Panc1 (cell line): ENCODE data around the gene MAN2C1. TPM values are rescaled to one million over a fixed set of nuclear protein-coding genes. Genes with fewer than 3 reads are reported as not detected.

Source experiments
- ATAC-seq: fragments of 200-7000 bp; cut with Tn5 transposase; 2 replicates; pipeline ENCODE4 v1.9.1; 2020; ENCODE audit warnings: mild to moderate bottlenecking, moderate library complexity
- BruUV-seq: library from RNA; stranded (reverse); fragments of 400-500 nt; replicated peaks from 2 replicates; lab custom pipeline; 2021; lab: Mats Ljungman, UMichigan
- CTCF ChIA-PET: fragments of 300-600 bp; sonication (Branson Sonifier 250); formaldehyde crosslinking; loops from one replicate; lab custom pipeline; 2022; ENCODE audit warnings: antibody characterized with exemption; lab: Charles Lee
- POLR2A ChIA-PET: fragments of 300-600 bp; sonication (Branson Sonifier 250); formaldehyde crosslinking; loops from one replicate; lab custom pipeline; 2022; ENCODE audit warnings: antibody characterized with exemption; lab: Charles Lee
- DNase-seq: peaks from one replicate; pipeline ENCODE4 v3.0.0-alpha.2; 2010; ENCODE audit warnings: low read depth, low spot score
- H3K27ac ChIP-seq: 2 replicates; pipeline ENCODE4 v1.5.1; 2011; ENCODE audit warnings: mild to moderate bottlenecking, low read length, inconsistent platforms
- H3K27me3 ChIP-seq: fragments of 200-500 bp; sonication (Bioruptor generic); 2 replicates; pipeline ENCODE4 v1.6.0; 2014; ENCODE audit warnings: low read length, inconsistent platforms; ENCODE audit not compliant: control insufficient read depth, insufficient read depth
- H3K36me3 ChIP-seq: fragments of 200-500 bp; sonication (Bioruptor generic); 2 replicates; pipeline ENCODE4 v1.5.1; 2014; ENCODE audit warnings: inconsistent platforms, mild to moderate bottlenecking, low read length, moderate library complexity; ENCODE audit not compliant: control insufficient read depth, insufficient read depth
- H3K4me1 ChIP-seq: 2 replicates; pipeline ENCODE4 v1.5.1; 2011; ENCODE audit warnings: inconsistent platforms, mild to moderate bottlenecking, low read length, moderate library complexity; ENCODE audit not compliant: control insufficient read depth, insufficient read depth
- H3K4me3 ChIP-seq, 2 experiments: 2 replicates each; pipeline ENCODE4 v1.5.1; 2011 to 2012; ENCODE audit warnings: low read depth in 2 of 2, low read length in 2 of 2, mild to moderate bottlenecking in 2 of 2, inconsistent platforms in 1 of 2, moderate library complexity in 1 of 2
- H3K9me3 ChIP-seq: fragments of 200-500 bp; sonication (Bioruptor generic); 2 replicates; pipeline ENCODE4 v1.5.1; 2014; ENCODE audit warnings: low read depth, mild to moderate bottlenecking, inconsistent platforms, low read length, moderate library complexity; ENCODE audit not compliant: control insufficient read depth, insufficient read depth
- POLR2AphosphoS5 ChIP-seq: IDR thresholded peaks from 2 replicates; pipeline ENCODE4 v1.6.1; 2012; ENCODE audit warnings: mild to moderate bottlenecking, low read depth, low read length, moderate library complexity
- SIN3A ChIP-seq: IDR thresholded peaks from 2 replicates; pipeline ENCODE4 v1.6.1; 2012; ENCODE audit warnings: low read depth, mild to moderate bottlenecking, low read length, moderate library complexity, borderline replicate concordance; ENCODE audit not compliant: insufficient read depth
- TCF7L2 ChIP-seq: IDR thresholded peaks from 2 replicates; pipeline ENCODE4 v1.6.1; 2011; ENCODE audit warnings: mild to moderate bottlenecking, low read depth, low read length, inconsistent platforms
- in situ Hi-C: cut with HindIII; loops from 2 replicates; pipeline ENCODE4 v1.10.0; 2016; ENCODE audit warnings: low sequenced_read_pairs, low pct_unique_long_range_greater_than_20kb
- intact Hi-C: fragments of 100-400 bp; cut with micrococcal nuclease; formaldehyde crosslinking; loops from one replicate; pipeline ENCODE4 v1.10.0; 2022; ENCODE audit not compliant: unreplicated experiment
- total RNA-seq: library from RNA; stranded (reverse); gene quantifications from one replicate; pipeline ENCODE4 v1.2.1, GENCODE V29; 2021; ENCODE audit not compliant: unreplicated experiment
- TF ChIP-seq, protein P1 (sequence below), 2 experiments: IDR thresholded peaks; 2 replicates each; pipeline ENCODE4 v1.6.1; 2011 to 2012; ENCODE audit warnings: low read depth in 2 of 2, control low read depth in 1 of 2, low read length in 1 of 2, mild to moderate bottlenecking in 1 of 2, moderate library complexity in 1 of 2; ENCODE audit not compliant: insufficient read depth in 1 of 2
- TF ChIP-seq, protein P2 (sequence below): fragments of 450-650 bp; IDR thresholded peaks from 2 replicates; pipeline ENCODE4 v1.5.1; 2017; ENCODE audit warnings: mild to moderate bottlenecking

MAN2C1 gene
- total RNA-seq, 1 experiment from 2014 or later, result 127 TPM

DNA sequence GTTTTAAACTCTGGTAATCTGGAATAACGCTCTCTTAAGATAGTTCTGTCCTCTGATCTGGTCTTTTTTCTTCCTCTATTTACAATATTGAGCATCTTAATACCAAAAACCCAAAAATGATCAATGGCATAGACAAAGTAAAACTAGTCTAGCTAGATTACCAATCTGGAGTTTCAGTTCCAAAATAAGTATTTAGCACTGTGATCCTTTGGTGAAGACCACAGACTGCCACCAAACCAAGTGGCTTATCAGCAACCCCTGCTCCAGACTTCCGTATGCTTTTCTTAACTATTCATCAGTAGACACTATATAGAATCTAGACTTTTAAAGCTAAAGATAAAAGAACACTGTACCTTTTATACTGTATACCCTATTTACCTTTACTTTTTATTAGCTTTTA lies 35.5 kb upstream of the MAN2C1 start:
- Histone ChIP-seq H3K27ac (no peak overlapping the region), H3K4me1 (no peaks in the 10 kb centered on the region), H3K36me3 (peaks cover 36% of the 10 kb centered on the region), H3K27me3 (no peaks in the 10 kb centered on the region), H3K4me3 (no peak overlapping the region), H3K9me3 (no peaks in the 10 kb centered on the region)
- no TSS peak for BruUV-seq
- POLR2A ChIA-PET, result no interaction called here
- ATAC-seq (no peak), DNase-seq (no peak)
- in situ Hi-C loops (no loop called here), intact Hi-C loops (no loop called here)
- TF ChIP-seq TCF7L2, result no peak
- no peak for TF ChIP-seq SIN3A
- TF ChIP-seq, protein P1, sequence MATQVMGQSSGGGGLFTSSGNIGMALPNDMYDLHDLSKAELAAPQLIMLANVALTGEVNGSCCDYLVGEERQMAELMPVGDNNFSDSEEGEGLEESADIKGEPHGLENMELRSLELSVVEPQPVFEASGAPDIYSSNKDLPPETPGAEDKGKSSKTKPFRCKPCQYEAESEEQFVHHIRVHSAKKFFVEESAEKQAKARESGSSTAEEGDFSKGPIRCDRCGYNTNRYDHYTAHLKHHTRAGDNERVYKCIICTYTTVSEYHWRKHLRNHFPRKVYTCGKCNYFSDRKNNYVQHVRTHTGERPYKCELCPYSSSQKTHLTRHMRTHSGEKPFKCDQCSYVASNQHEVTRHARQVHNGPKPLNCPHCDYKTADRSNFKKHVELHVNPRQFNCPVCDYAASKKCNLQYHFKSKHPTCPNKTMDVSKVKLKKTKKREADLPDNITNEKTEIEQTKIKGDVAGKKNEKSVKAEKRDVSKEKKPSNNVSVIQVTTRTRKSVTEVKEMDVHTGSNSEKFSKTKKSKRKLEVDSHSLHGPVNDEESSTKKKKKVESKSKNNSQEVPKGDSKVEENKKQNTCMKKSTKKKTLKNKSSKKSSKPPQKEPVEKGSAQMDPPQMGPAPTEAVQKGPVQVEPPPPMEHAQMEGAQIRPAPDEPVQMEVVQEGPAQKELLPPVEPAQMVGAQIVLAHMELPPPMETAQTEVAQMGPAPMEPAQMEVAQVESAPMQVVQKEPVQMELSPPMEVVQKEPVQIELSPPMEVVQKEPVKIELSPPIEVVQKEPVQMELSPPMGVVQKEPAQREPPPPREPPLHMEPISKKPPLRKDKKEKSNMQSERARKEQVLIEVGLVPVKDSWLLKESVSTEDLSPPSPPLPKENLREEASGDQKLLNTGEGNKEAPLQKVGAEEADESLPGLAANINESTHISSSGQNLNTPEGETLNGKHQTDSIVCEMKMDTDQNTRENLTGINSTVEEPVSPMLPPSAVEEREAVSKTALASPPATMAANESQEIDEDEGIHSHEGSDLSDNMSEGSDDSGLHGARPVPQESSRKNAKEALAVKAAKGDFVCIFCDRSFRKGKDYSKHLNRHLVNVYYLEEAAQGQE (IDR thresholded peaks at IDR 0.05; ENCODE audit: insufficient read depth in 1 of 2, low read depth in 2 of 2, low read length in 1 of 2), result no peak
- TF ChIP-seq POLR2AphosphoS5, result no peak
- TF ChIP-seq, protein P2, sequence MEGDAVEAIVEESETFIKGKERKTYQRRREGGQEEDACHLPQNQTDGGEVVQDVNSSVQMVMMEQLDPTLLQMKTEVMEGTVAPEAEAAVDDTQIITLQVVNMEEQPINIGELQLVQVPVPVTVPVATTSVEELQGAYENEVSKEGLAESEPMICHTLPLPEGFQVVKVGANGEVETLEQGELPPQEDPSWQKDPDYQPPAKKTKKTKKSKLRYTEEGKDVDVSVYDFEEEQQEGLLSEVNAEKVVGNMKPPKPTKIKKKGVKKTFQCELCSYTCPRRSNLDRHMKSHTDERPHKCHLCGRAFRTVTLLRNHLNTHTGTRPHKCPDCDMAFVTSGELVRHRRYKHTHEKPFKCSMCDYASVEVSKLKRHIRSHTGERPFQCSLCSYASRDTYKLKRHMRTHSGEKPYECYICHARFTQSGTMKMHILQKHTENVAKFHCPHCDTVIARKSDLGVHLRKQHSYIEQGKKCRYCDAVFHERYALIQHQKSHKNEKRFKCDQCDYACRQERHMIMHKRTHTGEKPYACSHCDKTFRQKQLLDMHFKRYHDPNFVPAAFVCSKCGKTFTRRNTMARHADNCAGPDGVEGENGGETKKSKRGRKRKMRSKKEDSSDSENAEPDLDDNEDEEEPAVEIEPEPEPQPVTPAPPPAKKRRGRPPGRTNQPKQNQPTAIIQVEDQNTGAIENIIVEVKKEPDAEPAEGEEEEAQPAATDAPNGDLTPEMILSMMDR, result no peak
- CTCF ChIA-PET, result no interaction called here

DNA sequence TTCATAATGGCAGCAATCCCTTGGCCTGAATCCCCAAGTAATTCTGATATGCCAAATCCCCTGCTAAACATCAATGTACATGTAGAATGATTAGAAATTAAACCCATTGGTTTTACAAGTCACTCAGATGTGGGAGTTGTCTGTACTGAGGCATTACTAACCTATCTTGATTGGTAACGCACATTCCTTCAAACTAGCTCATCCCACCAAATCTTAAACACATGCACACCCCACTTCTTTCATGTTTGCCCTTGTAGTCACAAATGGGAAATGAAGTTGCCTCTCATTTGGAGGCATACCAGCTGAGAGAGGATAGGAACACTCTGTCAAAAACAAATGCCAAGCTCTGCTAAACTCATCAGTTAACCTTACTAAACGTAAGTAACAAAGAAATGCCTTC lies 29.1 kb upstream of the MAN2C1 start:
- POLR2A ChIA-PET, result interaction anchor here (0.5 kb wide), 1 partner anchor 38 kb away, joined by 4 read pairs; no protein-coding TSS in a partner anchor
- Histone ChIP-seq H3K4me3 (no peak overlapping the region), H3K36me3 (peaks cover 47% of the 10 kb centered on the region), H3K4me1 (no peaks in the 10 kb centered on the region), H3K9me3 (no peaks in the 10 kb centered on the region), H3K27me3 (no peaks in the 10 kb centered on the region), H3K27ac (no peak overlapping the region)
- intact Hi-C loops, result no loop called here
- ATAC-seq, result no peak
- CTCF ChIA-PET, result no interaction called here
- no peak for DNase-seq
- BruUV-seq, result no TSS peak
- in situ Hi-C loops, result no loop called here
- TF ChIP-seq SIN3A (no peak), POLR2AphosphoS5 (no peak), TCF7L2 (no peak)
- TF ChIP-seq, protein P1 (IDR thresholded peaks at IDR 0.05; ENCODE audit: insufficient read depth in 1 of 2, low read depth in 2 of 2, low read length in 1 of 2), result no peak
- TF ChIP-seq, protein P2, result no peak
